Fibroblast of the aortic adventitia (primary cell): ENCODE results near the gene GNG2. TPM values are rescaled to one million over a fixed set of nuclear protein-coding genes. Genes with fewer than 3 reads are reported as not detected.

Source experiments
- DNase-seq: peaks from one replicate; pipeline ENCODE4 v3.0.0-alpha.2; 2010; ENCODE audit warnings: low read depth
- H3K4me3 ChIP-seq: 2 replicates; pipeline ENCODE4 v1.5.1; 2011; ENCODE audit warnings: low read depth, mild to moderate bottlenecking, control low read depth, low read length, moderate library complexity
- total RNA-seq: library from RNA; depleted of rRNA; stranded (reverse); fragments of >200 nt; gene quantifications from 2 replicates; pipeline ENCODE4 v1.2.3, GENCODE V29; 2012; ENCODE audit warnings: low replicate concordance
- TF ChIP-seq, protein P1 (sequence below): IDR thresholded peaks from 2 replicates; pipeline ENCODE4 v1.5.1; 2011; ENCODE audit warnings: mild to moderate bottlenecking, low read length, control low read depth, inconsistent platforms; ENCODE audit not compliant: insufficient read depth

Gene GNG2
- total RNA-seq, 1 donor: 15.7 TPM

GRCh38 chr14:51871846-51872245, 11.4 kb downstream of the GNG2 start:
- DNase-seq: no peak

DNA sequence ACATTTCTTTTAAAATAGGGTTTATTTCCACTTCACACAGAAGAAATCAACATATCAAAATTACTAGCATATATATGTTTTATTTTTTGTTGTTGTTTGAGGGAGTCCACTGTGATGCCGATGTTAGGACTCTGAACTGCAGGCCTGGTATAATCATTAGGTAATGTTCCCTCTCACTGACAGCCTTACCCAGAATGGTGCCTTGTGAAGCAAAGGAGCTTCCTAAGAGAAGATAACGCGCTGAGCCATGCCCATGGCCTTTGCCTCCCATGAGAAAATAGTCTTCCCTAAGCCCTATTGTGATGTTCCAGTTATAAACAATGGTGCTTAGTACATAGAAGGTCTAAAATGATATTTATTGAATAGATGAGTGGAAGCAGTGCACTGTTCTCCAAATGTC, 12.0 kb downstream of the GNG2 start:
- DNase-seq: no peak
- H3K4me3 ChIP-seq: no peak overlapping the region
- TF ChIP-seq, protein P1, sequence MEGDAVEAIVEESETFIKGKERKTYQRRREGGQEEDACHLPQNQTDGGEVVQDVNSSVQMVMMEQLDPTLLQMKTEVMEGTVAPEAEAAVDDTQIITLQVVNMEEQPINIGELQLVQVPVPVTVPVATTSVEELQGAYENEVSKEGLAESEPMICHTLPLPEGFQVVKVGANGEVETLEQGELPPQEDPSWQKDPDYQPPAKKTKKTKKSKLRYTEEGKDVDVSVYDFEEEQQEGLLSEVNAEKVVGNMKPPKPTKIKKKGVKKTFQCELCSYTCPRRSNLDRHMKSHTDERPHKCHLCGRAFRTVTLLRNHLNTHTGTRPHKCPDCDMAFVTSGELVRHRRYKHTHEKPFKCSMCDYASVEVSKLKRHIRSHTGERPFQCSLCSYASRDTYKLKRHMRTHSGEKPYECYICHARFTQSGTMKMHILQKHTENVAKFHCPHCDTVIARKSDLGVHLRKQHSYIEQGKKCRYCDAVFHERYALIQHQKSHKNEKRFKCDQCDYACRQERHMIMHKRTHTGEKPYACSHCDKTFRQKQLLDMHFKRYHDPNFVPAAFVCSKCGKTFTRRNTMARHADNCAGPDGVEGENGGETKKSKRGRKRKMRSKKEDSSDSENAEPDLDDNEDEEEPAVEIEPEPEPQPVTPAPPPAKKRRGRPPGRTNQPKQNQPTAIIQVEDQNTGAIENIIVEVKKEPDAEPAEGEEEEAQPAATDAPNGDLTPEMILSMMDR: no peak

More at GRCh38 chr14:51871846-51872245, 11.4 kb downstream of the GNG2 start:
- no peak overlapping the region for H3K4me3 ChIP-seq
- TF ChIP-seq, protein P1: no peak

- peak; percentile 75 for DNase-seq
- TF ChIP-seq, protein P1: no peak
- H3K4me3 ChIP-seq: no peak overlapping the region
These were observed 12.9 kb downstream of the GNG2 start for GRCh38 chr14:51873221-51873893.

DNA sequence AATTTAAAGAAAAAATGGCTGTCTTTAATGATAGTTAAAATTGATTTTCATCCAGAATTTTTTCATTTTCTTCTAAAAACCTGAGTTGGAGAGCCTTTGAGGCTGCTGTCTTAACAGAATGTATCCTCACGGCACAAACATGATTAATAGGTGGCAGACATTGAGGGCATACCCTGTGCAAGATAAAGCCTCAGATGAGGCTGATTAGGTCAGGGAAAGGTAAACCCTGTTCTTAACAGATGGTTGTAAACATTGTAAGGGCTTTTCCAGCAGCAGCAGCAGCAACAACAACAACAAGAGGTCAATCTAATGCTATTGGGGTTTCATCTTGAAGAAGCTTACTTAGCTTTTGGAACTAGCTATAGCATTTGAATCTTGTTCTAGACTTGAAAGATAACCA, 17.4 kb downstream of the GNG2 start:
- DNase-seq: no peak
- H3K4me3 ChIP-seq: no peak overlapping the region
- TF ChIP-seq, protein P1: no peak

DNA sequence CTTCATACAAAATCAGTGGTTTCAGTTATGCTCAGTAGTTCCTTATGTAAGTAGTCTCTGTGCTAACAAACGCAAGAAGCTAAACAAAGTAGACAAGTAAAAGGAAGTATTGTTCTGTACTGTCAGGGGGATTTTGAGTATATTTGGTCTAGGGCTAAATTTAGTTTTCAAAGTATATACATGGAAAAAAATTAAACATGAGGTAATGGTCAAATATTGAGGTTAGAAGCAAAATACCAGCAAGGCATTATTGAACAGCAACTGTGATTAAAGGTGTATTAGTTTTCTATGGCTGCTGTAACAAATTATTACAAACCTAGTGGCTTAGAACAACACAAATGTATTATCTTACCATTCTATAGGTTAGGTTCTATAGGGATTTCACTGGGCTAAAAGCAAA, 18.8 kb downstream of the GNG2 start:
- TF ChIP-seq, protein P1: no peak
- DNase-seq: no peak
- H3K4me3 ChIP-seq: no peak overlapping the region

DNA sequence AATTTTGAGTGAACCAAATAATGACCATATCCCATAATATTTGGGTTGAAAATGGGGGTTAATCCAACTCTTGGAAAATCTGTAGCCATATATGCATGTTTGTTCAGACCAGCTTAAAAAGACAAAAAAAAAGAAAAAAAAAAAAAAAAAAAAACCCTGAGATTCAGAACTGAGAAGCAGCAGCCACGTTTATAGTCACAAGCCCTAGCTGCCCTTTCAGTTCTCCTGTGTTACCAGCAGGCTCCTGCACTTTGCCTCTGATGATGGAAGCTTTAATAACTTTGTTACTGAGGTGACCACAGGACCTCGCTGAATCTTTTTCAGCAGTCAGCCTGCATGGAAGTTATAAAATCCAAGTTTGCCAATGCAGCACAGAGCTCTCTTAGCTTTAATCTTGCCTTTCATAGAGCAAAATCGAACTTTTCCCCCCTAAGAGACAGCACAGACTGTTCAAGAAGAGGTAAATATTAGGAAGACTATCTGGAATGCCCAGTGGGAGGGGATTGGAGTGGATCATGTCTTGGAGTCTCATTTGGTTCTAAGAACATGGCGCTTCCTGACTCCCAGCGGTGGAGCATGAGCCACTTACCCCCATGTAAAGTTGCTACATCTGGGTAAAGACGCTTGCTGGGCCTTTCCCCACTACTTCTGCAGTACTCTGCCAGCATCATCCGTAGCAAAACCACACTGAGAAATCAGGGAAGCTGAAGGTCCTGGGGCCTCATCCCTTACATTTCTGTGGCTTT, 20.6 kb downstream of the GNG2 start:
- no peak for DNase-seq

More for the DNA sequence above, 20.6 kb downstream of the GNG2 start:
- no peak overlapping the region for H3K4me3 ChIP-seq
- TF ChIP-seq, protein P1: no peak
